OCI-LY1 (cell line): Measurements from ENCODE around the gene SARS1.
A peak's percentile ranks its signal among the peaks of the same experiment; 100 is the strongest.

Experiments
- EZH2 ChIP-seq: fragments of 200-600 bp; sonication (generic), shearing (Covaris generic); IDR thresholded peaks from 2 replicates; pipeline ENCODE4 v1.8.0; 2017; ENCODE audit warnings: borderline replicate concordance, mixed run types, mild to moderate bottlenecking, antibody characterized with exemption, low read length, moderate library complexity, mixed read lengths
- TF ChIP-seq, protein P1 (sequence below): fragments of 200-600 bp; sonication (generic), shearing (Covaris generic); IDR thresholded peaks from 2 replicates; pipeline ENCODE4 v1.5.1; 2017; ENCODE audit warnings: mild to moderate bottlenecking, antibody characterized with exemption, low read length, moderate library complexity, mixed read lengths

DNA sequence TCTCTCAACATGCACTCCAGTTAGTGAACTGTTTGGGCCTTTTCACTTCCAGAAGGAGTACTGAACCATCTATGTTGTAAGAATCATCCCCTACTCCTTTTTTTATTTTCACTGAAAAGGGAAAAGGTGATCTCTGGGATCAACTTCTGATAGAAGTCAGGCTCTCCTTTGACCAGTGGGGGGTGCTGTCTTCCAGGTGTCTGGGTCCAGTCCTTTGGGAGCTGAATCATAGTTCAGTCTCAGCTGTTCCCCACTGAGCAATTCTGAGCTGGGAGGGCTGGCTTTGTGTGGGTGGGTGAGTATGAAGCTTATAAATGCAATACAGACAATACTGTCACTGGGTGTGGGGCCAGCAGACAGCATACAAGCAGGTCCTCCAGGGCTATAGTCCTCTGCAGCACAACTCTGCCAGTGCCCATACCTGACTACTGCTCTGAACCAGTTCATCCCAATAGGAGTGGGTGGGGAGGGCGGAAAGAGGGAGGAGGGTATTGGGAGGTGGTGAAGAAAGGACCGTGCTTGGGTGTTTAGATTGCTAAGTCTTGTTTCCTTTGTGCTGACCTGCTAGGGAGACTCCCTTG lies 12.5 kb upstream of the SARS1 start:
- no peak for TF ChIP-seq EZH2
- TF ChIP-seq, protein P1, sequence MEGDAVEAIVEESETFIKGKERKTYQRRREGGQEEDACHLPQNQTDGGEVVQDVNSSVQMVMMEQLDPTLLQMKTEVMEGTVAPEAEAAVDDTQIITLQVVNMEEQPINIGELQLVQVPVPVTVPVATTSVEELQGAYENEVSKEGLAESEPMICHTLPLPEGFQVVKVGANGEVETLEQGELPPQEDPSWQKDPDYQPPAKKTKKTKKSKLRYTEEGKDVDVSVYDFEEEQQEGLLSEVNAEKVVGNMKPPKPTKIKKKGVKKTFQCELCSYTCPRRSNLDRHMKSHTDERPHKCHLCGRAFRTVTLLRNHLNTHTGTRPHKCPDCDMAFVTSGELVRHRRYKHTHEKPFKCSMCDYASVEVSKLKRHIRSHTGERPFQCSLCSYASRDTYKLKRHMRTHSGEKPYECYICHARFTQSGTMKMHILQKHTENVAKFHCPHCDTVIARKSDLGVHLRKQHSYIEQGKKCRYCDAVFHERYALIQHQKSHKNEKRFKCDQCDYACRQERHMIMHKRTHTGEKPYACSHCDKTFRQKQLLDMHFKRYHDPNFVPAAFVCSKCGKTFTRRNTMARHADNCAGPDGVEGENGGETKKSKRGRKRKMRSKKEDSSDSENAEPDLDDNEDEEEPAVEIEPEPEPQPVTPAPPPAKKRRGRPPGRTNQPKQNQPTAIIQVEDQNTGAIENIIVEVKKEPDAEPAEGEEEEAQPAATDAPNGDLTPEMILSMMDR: peak; percentile 71
